GM21576 (cell line): Measurements from ENCODE around the gene GAMT.

Experiments
- ATAC-seq: cut with Tn5 transposase; IDR thresholded peaks from one replicate; pipeline ENCODE4 v1.9.1; 2021; ENCODE audit warnings: mild to moderate bottlenecking, moderate library complexity; ENCODE audit not compliant: unreplicated experiment

The GAMT gene

DNA sequence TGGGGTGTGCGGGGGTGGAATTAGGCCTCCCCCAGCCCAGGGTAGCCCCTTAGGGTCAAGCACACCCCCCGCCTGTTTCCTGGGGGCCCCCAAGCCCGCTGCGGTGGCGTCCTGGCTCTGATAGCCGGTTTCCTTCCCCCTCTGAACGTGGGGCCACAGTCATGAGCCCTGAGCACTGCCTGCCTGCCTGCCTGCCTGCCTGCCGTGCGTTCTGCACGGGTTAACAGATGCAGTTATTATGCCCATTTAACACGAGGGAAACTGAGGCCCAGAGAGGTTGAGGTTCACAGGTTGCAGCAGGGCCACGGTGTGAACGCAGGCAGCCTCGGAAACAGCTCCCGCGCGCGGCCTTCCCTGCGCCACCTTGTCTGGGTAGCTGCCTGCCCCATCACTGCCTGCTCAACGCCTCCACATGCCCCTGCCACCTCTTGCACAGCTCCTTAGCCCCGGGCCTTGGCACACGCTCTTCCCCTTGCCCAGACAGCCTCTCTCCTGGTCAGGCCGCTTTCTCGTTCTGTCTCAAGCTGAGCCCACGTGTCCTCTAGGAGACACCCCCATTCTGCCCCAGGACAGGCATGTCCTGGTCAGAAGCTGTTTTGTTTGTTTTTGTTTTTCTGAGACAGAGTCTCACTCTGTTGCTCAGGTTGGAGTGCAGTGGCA, 1.2 kb upstream of the GAMT start:
- no peak for ATAC-seq

DNA sequence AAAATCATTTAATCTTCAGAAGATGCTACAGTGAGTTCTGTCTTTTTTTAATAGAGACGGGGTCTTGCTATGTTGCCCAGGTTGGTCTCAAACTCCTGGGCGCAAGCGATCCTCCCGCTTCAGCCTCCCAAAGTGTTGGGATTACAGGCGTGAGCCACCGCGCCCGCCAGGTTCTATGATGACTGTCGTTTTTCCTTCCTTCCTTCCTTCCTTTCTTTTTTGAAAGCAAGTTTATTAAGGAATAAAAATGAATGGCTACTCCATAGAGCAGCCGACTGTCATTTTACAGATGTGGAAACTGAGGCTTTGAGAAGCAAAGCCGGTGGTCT, 511 bp upstream of the GAMT start:
- ATAC-seq, result no peak

DNA sequence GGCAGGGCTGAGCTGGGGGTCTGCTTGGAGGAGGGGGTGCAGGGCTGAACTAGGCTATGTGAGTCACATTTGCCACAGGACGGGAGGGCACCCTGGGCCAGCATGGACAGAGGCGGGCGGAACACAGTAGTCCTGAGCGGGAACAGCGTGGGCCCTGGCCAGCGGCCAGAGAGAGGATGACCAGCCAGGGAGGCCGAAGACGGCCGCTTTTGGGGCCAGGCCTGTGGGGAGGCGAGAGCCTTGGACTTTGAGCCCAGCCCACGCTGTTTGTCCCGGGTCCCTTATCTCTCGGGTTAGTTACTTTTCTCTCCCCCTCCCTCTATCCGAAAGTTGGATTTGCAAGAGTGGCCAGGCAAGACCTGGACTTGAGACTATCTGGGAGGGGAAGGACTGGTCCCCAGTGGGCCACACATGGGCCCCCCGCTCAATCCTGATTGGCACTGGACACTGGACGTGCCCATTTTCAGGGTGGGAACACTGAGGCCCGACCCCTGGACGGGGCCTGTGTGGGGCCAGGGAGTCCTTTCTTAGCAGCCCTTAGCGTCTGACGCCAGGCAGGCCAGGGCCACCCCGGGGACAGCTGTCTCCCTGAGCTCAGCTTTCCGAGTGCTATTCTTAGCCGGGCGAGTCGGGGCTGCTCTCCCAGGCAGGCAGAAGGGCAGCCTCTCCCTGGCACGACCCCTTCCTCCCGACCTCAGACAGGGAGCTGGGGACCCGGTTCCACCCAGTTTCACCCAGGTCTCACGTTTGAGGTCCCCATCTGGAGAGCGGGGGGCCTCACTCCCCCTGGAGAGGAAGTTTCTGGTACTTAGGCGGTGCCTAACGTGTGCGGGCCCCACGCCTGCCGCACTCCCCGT, 833 bp downstream of the GAMT start:
- no peak for ATAC-seq

DNA sequence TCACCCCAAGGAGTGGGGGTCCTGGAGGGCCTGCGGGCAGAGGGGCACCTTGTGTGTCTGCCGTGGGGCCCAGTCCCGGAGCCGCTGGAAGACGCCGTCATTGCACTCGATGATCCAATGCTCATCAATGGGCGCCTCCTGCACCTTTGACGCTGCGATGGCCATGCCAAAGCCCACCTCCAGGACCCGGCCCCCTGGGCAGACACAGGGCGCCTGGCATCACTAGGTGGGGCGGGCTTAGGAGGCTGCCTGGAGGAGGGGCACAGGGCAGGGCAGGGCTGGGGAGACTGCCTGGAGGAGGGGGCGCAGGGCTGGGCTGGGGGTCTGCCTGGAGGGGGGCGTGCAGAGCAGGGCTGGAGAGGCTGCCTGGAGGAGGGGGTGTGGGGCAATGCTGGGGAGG, 1.6 kb downstream of the GAMT start:
- no peak for ATAC-seq

- ATAC-seq, result no peak
These were observed 2.3 kb downstream of the GAMT start for GRCh38 chr19:1399079-1399478.

GRCh38 chr19:1397838-1398237, 3.5 kb downstream of the GAMT start:
- ATAC-seq, result no peak

DNA sequence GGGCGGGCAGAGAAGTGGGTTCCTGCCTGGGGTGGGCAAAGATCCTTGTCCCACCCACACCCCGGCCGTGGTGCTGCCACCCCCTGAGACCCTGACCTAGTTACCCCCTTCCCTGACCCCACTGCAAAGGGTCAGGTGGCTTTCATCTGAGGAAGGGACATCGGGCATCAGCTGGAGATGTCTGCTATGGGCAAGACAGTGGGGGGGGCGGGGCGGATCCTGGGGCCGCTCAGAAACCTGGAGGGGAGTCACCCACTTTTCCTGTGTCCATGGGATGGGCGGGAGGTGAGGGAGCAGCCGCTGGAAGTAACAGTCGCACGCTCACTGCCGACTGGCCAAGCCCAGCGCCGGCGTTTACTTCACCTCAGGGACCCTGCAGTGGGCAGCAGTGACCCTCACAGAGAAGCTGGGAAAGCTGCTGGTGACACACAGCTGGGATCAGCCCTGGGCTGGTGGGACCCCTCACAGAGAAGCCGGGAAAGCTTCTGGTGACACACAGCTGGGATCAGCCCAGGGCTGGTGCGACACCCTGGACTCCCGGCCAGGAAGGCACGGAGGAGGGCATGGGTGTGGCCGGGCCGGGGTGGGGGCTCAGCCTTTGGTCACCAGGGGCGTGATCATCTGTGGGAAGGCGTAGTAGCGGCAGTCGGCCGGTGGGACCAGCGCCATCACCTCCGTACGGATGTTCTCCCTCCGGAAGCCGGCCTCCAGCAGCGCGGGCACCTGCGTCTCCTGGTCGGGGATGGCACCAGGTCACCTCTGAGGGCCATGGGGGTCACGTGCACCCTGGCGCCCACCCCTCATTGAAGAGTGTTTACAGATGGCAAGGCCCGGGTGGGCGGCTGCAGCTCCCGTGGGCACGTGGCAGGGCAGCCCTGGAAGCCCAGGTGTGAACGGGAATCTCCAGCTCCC, 4.3 kb downstream of the GAMT start:
- no peak for ATAC-seq

GRCh38 chr19:1396019-1396767, 5.1 kb downstream of the GAMT start:
- ATAC-seq, result no peak

DNA sequence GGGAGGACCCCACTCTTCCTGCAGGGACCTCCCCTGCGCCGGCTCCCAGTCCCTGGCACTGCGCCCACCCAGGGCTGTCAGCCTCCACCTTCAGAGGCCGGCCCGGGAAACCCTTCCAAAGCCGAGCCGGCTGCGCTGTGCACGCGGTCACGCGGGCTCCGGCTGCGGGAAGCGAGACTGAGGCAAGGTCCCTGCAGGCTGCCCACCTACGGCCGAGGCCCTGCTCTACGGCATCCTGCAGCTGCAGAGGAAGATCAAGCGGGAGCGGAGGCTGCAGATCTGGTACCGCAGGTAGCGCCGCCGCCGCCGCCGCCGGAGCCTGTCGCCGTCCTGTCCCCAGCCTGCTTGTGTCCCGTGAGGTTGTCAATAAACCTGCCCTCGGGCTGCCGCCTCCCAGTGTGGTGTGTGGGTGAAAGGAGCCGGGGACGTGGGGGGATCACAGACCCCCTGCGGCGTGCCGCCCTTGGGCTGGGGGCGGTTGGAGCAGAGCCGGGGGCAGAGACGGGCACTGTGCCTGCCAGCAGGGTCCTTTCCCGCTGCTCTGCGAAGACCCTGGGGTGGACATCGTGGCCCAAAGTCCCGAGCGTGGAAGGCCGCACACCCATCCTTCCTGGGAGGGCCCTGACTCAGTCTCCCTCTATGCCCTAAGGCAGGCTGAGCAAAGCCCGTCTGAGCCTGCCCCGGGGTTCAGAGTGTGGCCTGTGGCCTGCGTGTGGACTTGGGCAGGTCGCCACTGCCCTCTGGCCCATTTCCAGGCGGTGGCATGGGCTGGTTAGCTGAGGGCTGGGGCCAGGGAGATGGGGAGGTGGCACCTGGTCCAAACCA, 5.9 kb downstream of the GAMT start:
- ATAC-seq, result no peak

DNA sequence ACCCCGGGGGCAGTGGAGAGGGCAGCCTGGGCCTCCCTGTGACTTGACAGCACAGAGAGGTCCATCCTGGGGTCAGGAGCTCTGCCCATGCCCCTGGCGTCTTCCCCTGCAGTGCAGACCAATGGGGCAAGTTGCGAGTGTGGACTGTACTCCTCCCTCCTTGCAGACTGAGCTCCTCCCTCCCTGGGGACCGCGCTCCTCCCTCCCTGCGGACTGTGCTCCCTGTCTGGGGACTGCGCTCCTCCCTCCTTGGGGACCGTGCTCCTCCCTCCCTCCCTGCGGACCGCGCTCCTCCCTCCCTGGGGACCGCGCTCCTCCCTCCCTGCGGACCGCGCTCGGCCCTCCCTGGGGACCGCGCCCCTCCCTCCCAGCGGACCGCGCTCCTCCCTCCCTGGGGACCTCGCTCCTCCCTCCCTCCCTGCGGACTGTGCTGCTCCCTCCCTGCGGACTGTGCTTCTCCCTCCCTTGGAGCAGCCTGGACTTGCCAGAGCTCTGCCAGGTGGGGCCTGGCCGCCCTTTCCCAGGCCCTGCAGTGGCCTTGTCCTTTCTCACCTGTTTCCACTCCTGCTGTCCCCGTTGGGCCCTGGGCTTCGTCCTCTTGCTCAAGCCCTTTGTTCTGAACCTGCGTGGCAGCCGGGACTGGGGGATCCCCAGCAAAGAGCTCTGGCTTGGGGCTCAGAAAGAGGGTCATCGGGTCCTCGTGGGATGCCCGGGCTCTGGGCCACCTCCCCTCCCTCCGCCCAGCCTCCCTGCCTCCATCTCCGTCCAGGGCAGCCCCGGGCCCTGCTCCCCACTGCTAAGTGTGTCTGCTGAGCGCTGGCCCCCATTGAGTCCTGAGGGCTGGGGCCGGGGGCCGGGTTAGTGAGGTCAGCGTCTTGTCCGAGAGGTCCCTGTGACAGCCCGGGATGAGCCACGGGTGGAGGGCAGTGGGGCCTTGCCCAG, 6.8 kb downstream of the GAMT start:
- ATAC-seq, result no peak

- no peak for ATAC-seq
These were observed 7.5 kb downstream of the GAMT start for GRCh38 chr19:1393841-1394240.

- no peak for ATAC-seq
These were observed 8.3 kb downstream of the GAMT start for GRCh38 chr19:1392939-1393530.

GRCh38 chr19:1392407-1392806, 8.9 kb downstream of the GAMT start:
- ATAC-seq, result no peak

- ATAC-seq, result no peak
These were observed 10.4 kb downstream of the GAMT start for GRCh38 chr19:1390890-1391423.

- no peak for ATAC-seq
These were observed 12.1 kb downstream of the GAMT start for GRCh38 chr19:1389033-1389940.

DNA sequence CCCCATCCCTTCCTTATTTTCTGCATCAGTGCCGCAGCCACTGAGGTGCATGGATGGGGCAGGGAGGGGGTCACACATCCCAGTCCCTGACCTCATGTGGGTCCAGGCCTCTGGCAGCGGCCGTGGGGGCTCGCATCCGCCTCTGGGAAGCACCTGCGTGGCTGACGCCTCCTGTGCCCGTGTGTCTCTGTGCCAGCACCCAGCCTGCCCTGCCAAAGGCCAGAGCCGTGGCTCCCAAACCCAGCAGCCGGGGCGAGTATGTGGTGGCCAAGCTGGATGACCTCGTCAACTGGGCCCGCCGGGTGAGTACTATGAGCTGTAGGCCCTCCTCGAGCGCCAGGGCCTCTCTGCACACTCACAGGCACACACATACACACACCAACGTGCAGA, 12.7 kb downstream of the GAMT start:
- ATAC-seq, result no peak
